ENCODE data around the gene ETV5.

DNA sequence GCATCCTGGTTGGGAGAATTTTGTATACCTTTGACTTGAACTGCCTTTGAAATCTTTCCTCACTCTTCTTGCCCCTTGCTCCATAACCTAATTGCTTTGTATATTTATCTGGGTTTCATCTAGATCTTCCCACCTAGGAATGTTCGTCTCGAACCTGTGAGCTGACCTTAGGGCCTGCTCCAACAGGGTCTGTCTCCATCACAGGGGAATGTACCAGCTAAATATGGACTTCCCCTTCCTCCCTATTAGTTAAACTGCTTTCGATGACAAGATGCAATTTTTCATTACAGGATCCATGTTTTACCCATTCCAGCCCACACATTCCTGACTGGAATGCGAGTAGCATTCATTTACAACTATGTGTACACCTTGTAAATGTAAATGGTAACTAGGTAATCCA lies 10.6 kb upstream of the ETV5 start:
- TF ChIP-seq CTCF (IDR thresholded peaks at IDR 0.05) (no peak), POLR2A (IDR thresholded peaks at IDR 0.05) (no peak)

Data from esophagus squamous epithelium (tissue), 4 donors.